Astrocyte (in vitro differentiated cells and primary cell): ENCODE data around the gene FAM120B. TPM values are rescaled to one million over a fixed set of nuclear protein-coding genes. Genes with fewer than 3 reads are reported as not detected.

Experiments used
- DNase-seq: peaks from one replicate; pipeline ENCODE4 v3.0.0-alpha.2; 2010; ENCODE audit warnings: low read depth
- FAIRE-seq: peaks from 2 replicates; lab custom pipeline; 2011; peaks lifted over from hg19 to GRCh38; lab: Jason Lieb, UNC
- H2AFZ ChIP-seq: 2 replicates; pipeline ENCODE4 v1.6.0; 2012; ENCODE audit warnings: low read depth, low read length, inconsistent platforms
- H3K27ac ChIP-seq: 2 replicates; pipeline ENCODE4 v1.5.1; 2011; ENCODE audit warnings: low read depth, low read length, inconsistent platforms
- H3K27me3 ChIP-seq: 2 replicates; pipeline ENCODE4 v1.6.0; 2011; ENCODE audit warnings: low read length, inconsistent platforms; ENCODE audit not compliant: insufficient read depth
- H3K36me3 ChIP-seq: 2 replicates; pipeline ENCODE4 v1.5.1; 2011; ENCODE audit warnings: low read length, inconsistent platforms; ENCODE audit not compliant: insufficient read depth
- H3K4me1 ChIP-seq: 2 replicates; pipeline ENCODE4 v1.5.1; 2011; ENCODE audit warnings: low read length, inconsistent platforms; ENCODE audit not compliant: insufficient read depth
- H3K4me2 ChIP-seq: 2 replicates; pipeline ENCODE4 v1.6.0; 2012; ENCODE audit warnings: low read length, inconsistent platforms
- H3K4me3 ChIP-seq: 2 replicates; pipeline ENCODE4 v1.5.1; 2011; ENCODE audit warnings: low read depth, mild to moderate bottlenecking, low read length, inconsistent platforms; ENCODE audit not compliant: insufficient read depth
- H3K79me2 ChIP-seq: 2 replicates; pipeline ENCODE4 v1.6.0; 2012; ENCODE audit warnings: mild to moderate bottlenecking, low read length, inconsistent platforms; ENCODE audit not compliant: insufficient read depth
- H3K9ac ChIP-seq: 2 replicates; pipeline ENCODE4 v1.6.0; 2012; ENCODE audit warnings: mild to moderate bottlenecking, low read length, inconsistent platforms
- H3K9me3 ChIP-seq: 2 replicates; pipeline ENCODE4 v1.5.1; 2012; ENCODE audit warnings: low read depth, mild to moderate bottlenecking, low read length, inconsistent platforms; ENCODE audit not compliant: insufficient read depth
- H4K20me1 ChIP-seq: 2 replicates; pipeline ENCODE4 v1.6.0; 2012; ENCODE audit warnings: low read length, inconsistent platforms; ENCODE audit not compliant: insufficient read depth
- H3K27ac Mint-ChIP-seq: one replicate; pipeline ENCODE4 v1.8.0; 2021; ENCODE audit warnings: mild to moderate bottlenecking, mixed read lengths; ENCODE audit not compliant: unreplicated experiment
- H3K27me3 Mint-ChIP-seq: one replicate; pipeline ENCODE4 v1.8.0; 2021; ENCODE audit warnings: low read depth, mixed read lengths; ENCODE audit not compliant: unreplicated experiment
- H3K36me3 Mint-ChIP-seq: one replicate; pipeline ENCODE4 v1.8.0; 2021; ENCODE audit warnings: low read depth, mixed read lengths; ENCODE audit not compliant: unreplicated experiment
- H3K4me1 Mint-ChIP-seq: one replicate; pipeline ENCODE4 v1.8.0; 2021; ENCODE audit warnings: low read depth, mixed read lengths; ENCODE audit not compliant: unreplicated experiment
- H3K4me3 Mint-ChIP-seq: one replicate; pipeline ENCODE4 v1.8.0; 2021; ENCODE audit warnings: mild to moderate bottlenecking, moderate library complexity, mixed read lengths; ENCODE audit not compliant: unreplicated experiment
- H3K9me3 Mint-ChIP-seq: one replicate; pipeline ENCODE4 v1.8.0; 2021; ENCODE audit warnings: mild to moderate bottlenecking, mixed read lengths; ENCODE audit not compliant: unreplicated experiment
- CTCF ChIP-seq: IDR thresholded peaks from 2 replicates; pipeline ENCODE4 v1.5.1; 2011; ENCODE audit warnings: low read depth, mild to moderate bottlenecking, inconsistent platforms, low read length, moderate library complexity; ENCODE audit not compliant: insufficient read depth
- EZH2 ChIP-seq: IDR thresholded peaks from 2 replicates; pipeline ENCODE4 v1.6.1; 2012; ENCODE audit warnings: mild to moderate bottlenecking, low read length, inconsistent platforms; ENCODE audit not compliant: insufficient read depth
- total RNA-seq: library from RNA; stranded (reverse); gene quantifications from 2 replicates; pipeline ENCODE4 v1.2.1, GENCODE V29; 2021

Gene FAM120B
- total RNA-seq, 1 donor from 2014 or later = 29.8 TPM

DNA sequence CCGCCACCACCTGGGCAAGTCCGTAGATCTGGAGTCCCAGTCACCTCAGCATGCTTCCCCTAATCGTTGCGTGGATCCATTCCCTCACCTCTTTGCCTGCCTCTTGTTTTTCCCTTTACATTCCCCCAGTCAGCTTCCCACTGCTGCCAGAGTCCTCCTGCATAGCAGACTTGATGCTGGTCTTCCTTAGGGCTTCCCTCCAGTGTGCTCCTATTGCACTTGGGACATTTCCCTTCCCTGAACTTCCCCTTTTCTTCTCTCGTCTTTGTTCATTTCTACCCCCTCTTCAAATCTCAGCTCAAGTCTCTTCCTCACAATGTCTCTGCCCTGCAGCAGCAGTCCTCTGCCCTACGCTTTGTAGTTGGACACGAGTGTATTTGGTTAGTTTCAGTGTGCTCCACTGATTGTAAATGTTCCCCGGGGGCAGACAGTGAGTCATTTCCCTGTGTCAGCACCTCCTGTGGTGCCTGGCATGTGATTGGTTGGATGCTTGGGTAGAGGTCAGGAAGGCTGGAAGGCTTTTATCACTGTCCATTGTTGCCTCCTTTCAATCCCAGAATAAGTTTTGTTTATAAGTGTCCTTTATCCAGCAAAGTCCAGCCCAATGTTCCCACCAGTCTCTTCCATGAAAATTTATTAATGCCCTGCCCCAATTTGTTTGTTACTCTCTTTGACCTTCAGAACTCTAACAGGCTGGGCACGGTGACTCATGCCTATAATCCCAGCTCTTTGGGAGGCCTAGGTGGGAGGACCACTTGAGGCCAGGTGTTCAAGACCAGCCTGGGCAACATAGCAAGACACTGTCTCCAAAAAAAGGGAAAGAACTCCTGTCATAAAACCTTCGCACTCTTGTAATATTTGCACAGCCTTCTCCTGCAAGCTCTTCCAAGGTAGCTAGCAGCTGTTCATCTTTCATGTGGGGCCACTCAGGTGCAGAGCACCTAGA is 38.3 kb downstream of the FAM120B start:
- TF ChIP-seq EZH2 (no peak), CTCF (no peak)
- H3K27me3 Mint-ChIP-seq = no peaks in the 10 kb centered on the region
- DNase-seq (peak; percentile 58), FAIRE-seq (no peak)
- H3K79me2 ChIP-seq = peaks cover 29% of the 10 kb centered on the region
- peaks cover 19% of the 10 kb centered on the region for H3K4me1 Mint-ChIP-seq
- H3K9me3 Mint-ChIP-seq = peaks cover 6% of the 10 kb centered on the region
- H3K27ac ChIP-seq = peak overlapping the region; percentile 41
- H3K27ac Mint-ChIP-seq = peak overlapping the region; percentile 71
- no peaks in the 10 kb centered on the region for H3K27me3 ChIP-seq
- no peak overlapping the region for H2AFZ ChIP-seq
- H3K9ac ChIP-seq = no peak overlapping the region
- H3K36me3 Mint-ChIP-seq = peaks cover 47% of the 10 kb centered on the region
- H3K4me2 ChIP-seq = peak overlapping the region; percentile 75
- peaks cover 15% of the 10 kb centered on the region for H3K4me1 ChIP-seq
- H3K4me3 ChIP-seq = no peak overlapping the region
- peaks cover 20% of the 10 kb centered on the region for H3K36me3 ChIP-seq
- peak overlapping the region; percentile 4 for H3K4me3 Mint-ChIP-seq
- H3K9me3 ChIP-seq = no peaks in the 10 kb centered on the region
- H4K20me1 ChIP-seq = peaks cover 42% of the 10 kb centered on the region

DNA sequence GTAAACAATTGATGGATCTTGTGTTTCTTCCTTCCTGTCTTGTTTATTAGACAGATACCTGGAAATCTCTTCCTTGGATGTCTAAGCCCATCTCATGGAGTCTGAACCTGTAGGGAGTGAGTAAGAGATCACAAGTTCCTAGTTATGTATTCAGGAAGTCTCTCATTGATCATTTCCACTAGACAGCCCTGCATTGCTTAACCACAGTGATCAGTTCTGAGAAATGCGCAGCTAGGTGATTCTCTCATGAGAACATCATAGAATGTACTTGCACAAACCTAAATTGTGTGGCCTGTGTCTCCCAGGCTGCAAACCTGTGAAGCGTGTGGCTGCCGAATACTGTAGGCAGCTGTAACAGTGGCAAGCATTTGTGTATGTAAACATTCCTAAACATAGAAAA is 39.1 kb downstream of the FAM120B start:
- peak overlapping the region; percentile 75 for H3K4me2 ChIP-seq
- H3K27ac ChIP-seq = peak overlapping the region; percentile 41
- H3K79me2 ChIP-seq = peaks cover 29% of the 10 kb centered on the region
- peaks cover 4% of the 10 kb centered on the region for H3K9me3 ChIP-seq
- H3K27me3 ChIP-seq = no peaks in the 10 kb centered on the region
- Mint-ChIP-seq H3K4me1 (peaks cover 19% of the 10 kb centered on the region), H3K36me3 (peaks cover 44% of the 10 kb centered on the region), H3K27me3 (no peaks in the 10 kb centered on the region), H3K9me3 (peaks cover 7% of the 10 kb centered on the region), H3K27ac (peak overlapping the region; percentile 71), H3K4me3 (no peak overlapping the region)
- H3K9ac ChIP-seq = no peak overlapping the region
- TF ChIP-seq EZH2 (no peak), CTCF (no peak)
- H3K36me3 ChIP-seq = peaks cover 25% of the 10 kb centered on the region
- DNase-seq (peak; percentile 26), FAIRE-seq (no peak)
- peaks cover 36% of the 10 kb centered on the region for H4K20me1 ChIP-seq
- H3K4me3 ChIP-seq = no peak overlapping the region
- peaks cover 15% of the 10 kb centered on the region for H3K4me1 ChIP-seq
- H2AFZ ChIP-seq = no peak overlapping the region

GRCh38 chr6:170346649-170347048 is 40.1 kb downstream of the FAM120B start:
- FAIRE-seq (no peak), DNase-seq (no peak)
- Histone ChIP-seq H3K36me3 (peaks cover 33% of the 10 kb centered on the region), H3K27ac (no peak overlapping the region), H3K9ac (no peak overlapping the region), H3K79me2 (peaks cover 29% of the 10 kb centered on the region), H3K27me3 (no peaks in the 10 kb centered on the region), H2AFZ (no peak overlapping the region), H4K20me1 (peaks cover 32% of the 10 kb centered on the region), H3K4me3 (no peak overlapping the region), H3K9me3 (peaks cover 4% of the 10 kb centered on the region), H3K4me2 (no peak overlapping the region), H3K4me1 (peaks cover 15% of the 10 kb centered on the region)
- Mint-ChIP-seq H3K4me1 (peaks cover 19% of the 10 kb centered on the region), H3K9me3 (peaks cover 15% of the 10 kb centered on the region), H3K27me3 (no peaks in the 10 kb centered on the region), H3K4me3 (no peak overlapping the region), H3K36me3 (peaks cover 47% of the 10 kb centered on the region), H3K27ac (no peak overlapping the region)
- TF ChIP-seq CTCF (no peak), EZH2 (no peak)
